Measurements from ENCODE around the gene GALNT16.

Gene GALNT16

GRCh38 chr14:69328317-69328716 is 68.4 kb downstream of the GALNT16 start:
- Histone ChIP-seq H3K9me3 (replicated peaks; ENCODE audit: insufficient read depth, low read length) (no peaks in the 10 kb centered on the region), H3K27ac (ENCODE audit: low read length) (no peak overlapping the region), H3K27me3 (replicated peaks; ENCODE audit: insufficient read depth, low read length) (no peaks in the 10 kb centered on the region), H2AFZ (ENCODE audit: low read length) (no peak overlapping the region), H3K4me3 (ENCODE audit: low read length) (no peak overlapping the region), H3K9me2 (replicated peaks; ENCODE audit: insufficient read depth, low read length) (no peaks in the 10 kb centered on the region), H4K20me1 (ENCODE audit: insufficient read depth, low read length) (no peaks in the 10 kb centered on the region), H3K9ac (ENCODE audit: low read length) (no peak overlapping the region), H3K4me2 (ENCODE audit: low read depth, low read length) (no peak overlapping the region), H3K79me2 (ENCODE audit: low read length) (no peaks in the 10 kb centered on the region), H3F3A (ENCODE audit: insufficient read depth, low read length) (no peaks in the 10 kb centered on the region; the same call in 1 of the 2 replicates), H3K4me1 (ENCODE audit: low read length) (peaks cover 13% of the 10 kb centered on the region), H3K36me3 (replicated peaks; ENCODE audit: insufficient read depth, low read length) (no peaks in the 10 kb centered on the region)
- TF ChIP-seq EZH2 (optimal IDR thresholded peaks at IDR 0.05; ENCODE audit: low read depth, low read length) = no peak
- no peak for TF ChIP-seq CTCF (IDR thresholded peaks at IDR 0.05; ENCODE audit: low read length)
- no peak for TF ChIP-seq EZH2phosphoT487 (IDR thresholded peaks at IDR 0.05; ENCODE audit: low read length)
- no peak for DNase-seq

- H3K36me3 ChIP-seq (replicated peaks; ENCODE audit: insufficient read depth, low read length) = no peaks in the 10 kb centered on the region
- H3K9me2 ChIP-seq (replicated peaks; ENCODE audit: insufficient read depth, low read length) = no peaks in the 10 kb centered on the region
- H3K9me3 ChIP-seq (replicated peaks; ENCODE audit: insufficient read depth, low read length) = no peaks in the 10 kb centered on the region
- no peak overlapping the region for H3K4me3 ChIP-seq (ENCODE audit: low read length)
- no peak overlapping the region for H3K27ac ChIP-seq (ENCODE audit: low read length)
- H3K4me2 ChIP-seq (ENCODE audit: low read depth, low read length) = no peak overlapping the region
- no peaks in the 10 kb centered on the region for H3K27me3 ChIP-seq (replicated peaks; ENCODE audit: insufficient read depth, low read length)
- TF ChIP-seq EZH2 (optimal IDR thresholded peaks at IDR 0.05; ENCODE audit: low read depth, low read length) = no peak
- no peak for TF ChIP-seq EZH2phosphoT487 (IDR thresholded peaks at IDR 0.05; ENCODE audit: low read length)
- TF ChIP-seq CTCF (IDR thresholded peaks at IDR 0.05; ENCODE audit: low read length) = no peak
- no peaks in the 10 kb centered on the region; the same call in 1 of the 2 replicates for H3F3A ChIP-seq (ENCODE audit: insufficient read depth, low read length)
- H3K79me2 ChIP-seq (ENCODE audit: low read length) = no peaks in the 10 kb centered on the region
- no peaks in the 10 kb centered on the region for H4K20me1 ChIP-seq (ENCODE audit: insufficient read depth, low read length)
- H3K9ac ChIP-seq (ENCODE audit: low read length) = no peak overlapping the region
- peaks cover 13% of the 10 kb centered on the region for H3K4me1 ChIP-seq (ENCODE audit: low read length)
- no peak overlapping the region for H2AFZ ChIP-seq (ENCODE audit: low read length)
- DNase-seq = no peak
These were observed 68.8 kb downstream of the GALNT16 start for GRCh38 chr14:69328765-69329164.

- H3K4me1 ChIP-seq (ENCODE audit: low read length) = peaks cover 9% of the 10 kb centered on the region
- no peaks in the 10 kb centered on the region for H4K20me1 ChIP-seq (ENCODE audit: insufficient read depth, low read length)
- H3K36me3 ChIP-seq (replicated peaks; ENCODE audit: insufficient read depth, low read length) = no peaks in the 10 kb centered on the region
- no peak overlapping the region for H3K4me2 ChIP-seq (ENCODE audit: low read depth, low read length)
- no peaks in the 10 kb centered on the region for H3K79me2 ChIP-seq (ENCODE audit: low read length)
- no peak for DNase-seq
- no peak overlapping the region for H2AFZ ChIP-seq (ENCODE audit: low read length)
- no peak overlapping the region for H3K4me3 ChIP-seq (ENCODE audit: low read length)
- no peaks in the 10 kb centered on the region for H3K9me2 ChIP-seq (replicated peaks; ENCODE audit: insufficient read depth, low read length)
- H3K9ac ChIP-seq (ENCODE audit: low read length) = no peak overlapping the region
- no peaks in the 10 kb centered on the region for H3K9me3 ChIP-seq (replicated peaks; ENCODE audit: insufficient read depth, low read length)
- H3K27ac ChIP-seq (ENCODE audit: low read length) = no peak overlapping the region
- TF ChIP-seq EZH2phosphoT487 (IDR thresholded peaks at IDR 0.05; ENCODE audit: low read length) = no peak
- TF ChIP-seq EZH2 (optimal IDR thresholded peaks at IDR 0.05; ENCODE audit: low read depth, low read length) = no peak
- no peak for TF ChIP-seq CTCF (IDR thresholded peaks at IDR 0.05; ENCODE audit: low read length)
- H3F3A ChIP-seq (ENCODE audit: insufficient read depth, low read length) = no peaks in the 10 kb centered on the region; the same call in 1 of the 2 replicates
- H3K27me3 ChIP-seq (replicated peaks; ENCODE audit: insufficient read depth, low read length) = no peaks in the 10 kb centered on the region
These were observed 71.2 kb downstream of the GALNT16 start for GRCh38 chr14:69331206-69331605.

Data from MM.1S (cell line).